Forelimb muscle (tissue), 1 donor: ENCODE measurements around the gene ZBED2. TPM values are rescaled to one million over a fixed set of nuclear protein-coding genes. Genes with fewer than 3 reads are reported as not detected.
"Not testable (repeated sequence)": the region's sequence is repeated elsewhere in the genome, so short reads cannot be mapped to it uniquely, and the experiment has no call there.

Experiments
- DNase-seq: peaks from one replicate; pipeline ENCODE4 v3.0.0-alpha.2; 2013; ENCODE audit warnings: low read depth
- polyA plus RNA-seq: library from polyadenylated mRNA; unstranded; fragments of 120-200 nt; gene quantifications from one replicate; pipeline ENCODE4 v1.2.1, GENCODE V29; 2013; ENCODE audit not compliant: insufficient read length

The ZBED2 gene
- polyA plus RNA-seq, 1 donor, result not detected

DNA sequence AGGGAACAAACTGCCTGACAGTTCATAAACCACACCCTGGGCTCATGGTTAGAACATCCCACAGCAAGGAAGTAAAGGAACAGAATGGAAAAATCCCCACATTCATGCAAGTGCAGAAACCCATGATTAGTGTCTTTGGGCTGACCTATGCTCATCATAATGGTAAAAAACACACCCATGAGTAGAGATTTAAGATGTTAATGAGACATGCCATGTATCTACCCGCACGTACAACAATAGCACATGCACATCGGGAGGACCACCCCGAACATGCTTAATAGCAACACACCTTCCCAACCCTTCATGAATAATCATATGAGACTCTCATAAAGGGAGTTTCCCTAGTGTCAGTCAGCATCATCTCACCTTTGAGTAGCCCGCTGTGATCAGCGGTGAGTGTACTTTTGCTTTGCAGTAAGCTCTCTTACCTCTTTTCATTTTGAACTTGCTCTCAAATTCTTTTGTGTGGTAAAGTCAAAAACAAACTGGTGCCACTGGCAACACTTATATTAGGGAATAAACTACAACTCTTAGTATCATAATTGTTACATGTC, 23.2 kb downstream of the ZBED2 start:
- DNase-seq, result no peak

DNA sequence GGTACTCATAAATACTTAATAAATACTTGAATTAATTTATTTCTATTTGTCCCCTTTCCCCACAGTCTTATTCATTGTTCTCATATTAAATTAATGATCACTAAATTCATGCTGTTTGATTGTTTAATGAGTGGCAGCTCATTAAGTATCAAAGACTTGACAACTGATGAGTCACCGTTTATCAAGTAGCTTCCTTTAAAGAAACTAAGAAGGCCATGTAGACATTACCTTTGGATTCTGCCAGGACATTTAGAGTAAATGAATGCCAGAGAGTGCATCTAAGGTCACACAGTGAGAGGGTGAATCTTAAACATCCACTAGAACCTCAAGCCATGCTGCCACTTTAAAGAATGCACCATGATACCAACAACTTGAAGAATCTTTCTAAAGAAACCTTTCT, 23.9 kb downstream of the ZBED2 start:
- DNase-seq, result no peak

DNA sequence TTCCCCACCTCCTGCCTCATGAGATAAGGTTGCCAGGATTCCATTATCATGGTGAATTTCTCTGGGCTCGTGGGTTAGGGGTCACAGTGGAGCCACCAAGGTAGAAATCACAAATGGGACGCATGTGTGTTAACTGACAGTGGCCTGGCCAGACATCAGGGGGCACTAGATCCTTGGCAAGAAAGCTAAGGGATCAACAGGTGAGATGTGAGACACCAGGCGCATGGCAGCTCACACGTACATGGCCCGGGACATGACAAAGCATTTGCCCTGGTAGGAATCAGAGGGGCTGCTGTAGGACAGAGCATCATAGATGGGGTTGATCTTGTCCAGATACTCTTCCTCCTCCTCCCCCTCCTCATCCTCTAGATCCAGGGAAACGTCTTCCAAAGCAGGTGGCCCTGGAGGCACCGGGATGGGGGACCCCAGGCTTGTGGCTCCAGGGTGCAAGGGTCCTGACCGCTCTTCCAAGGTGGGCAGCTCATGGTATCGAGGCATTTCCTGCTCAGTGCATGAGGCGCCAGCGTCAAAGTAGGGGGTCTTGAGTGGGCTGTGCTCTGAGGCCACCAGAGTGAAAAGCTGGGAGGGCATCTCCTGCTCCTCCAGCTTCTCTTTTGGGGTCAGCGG, 24.6 kb downstream of the ZBED2 start:
- no peak for DNase-seq

DNA sequence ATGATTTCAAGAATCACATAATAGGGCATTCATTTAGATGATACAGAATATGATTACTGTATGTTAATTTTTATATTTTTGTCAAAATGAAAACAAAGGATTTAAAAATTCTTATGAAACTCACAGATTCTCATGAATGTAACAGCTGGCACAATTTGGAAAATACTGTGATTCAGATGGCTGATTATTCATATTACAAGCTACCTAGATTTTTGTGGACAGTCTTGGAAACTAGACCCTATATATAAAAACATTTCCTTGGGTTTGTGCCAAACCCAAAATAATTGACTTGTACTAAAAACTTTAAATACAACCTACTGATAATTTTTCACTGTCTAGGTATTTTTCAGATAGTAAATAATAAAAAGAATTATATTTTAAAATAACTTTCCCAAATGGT, 26.2 kb downstream of the ZBED2 start:
- no peak for DNase-seq

DNA sequence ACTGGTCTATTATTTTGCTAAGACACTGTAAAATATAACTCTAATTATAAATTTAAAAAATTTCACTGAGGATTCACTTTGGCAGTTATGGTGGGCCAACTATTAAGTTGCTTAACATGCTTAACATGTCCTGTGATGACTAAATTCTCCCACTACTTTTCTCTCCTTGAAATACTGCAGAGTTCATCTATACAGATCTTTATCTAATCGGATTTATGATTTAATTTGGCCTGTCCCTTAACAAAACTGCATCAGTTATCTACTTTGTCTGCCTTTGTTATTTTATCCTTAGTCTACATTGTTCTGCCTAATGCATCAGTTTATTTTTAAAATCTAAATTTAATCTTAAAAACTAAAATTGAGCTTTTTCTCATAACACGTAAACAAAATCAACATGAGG, 26.8 kb downstream of the ZBED2 start:
- no peak for DNase-seq

DNA sequence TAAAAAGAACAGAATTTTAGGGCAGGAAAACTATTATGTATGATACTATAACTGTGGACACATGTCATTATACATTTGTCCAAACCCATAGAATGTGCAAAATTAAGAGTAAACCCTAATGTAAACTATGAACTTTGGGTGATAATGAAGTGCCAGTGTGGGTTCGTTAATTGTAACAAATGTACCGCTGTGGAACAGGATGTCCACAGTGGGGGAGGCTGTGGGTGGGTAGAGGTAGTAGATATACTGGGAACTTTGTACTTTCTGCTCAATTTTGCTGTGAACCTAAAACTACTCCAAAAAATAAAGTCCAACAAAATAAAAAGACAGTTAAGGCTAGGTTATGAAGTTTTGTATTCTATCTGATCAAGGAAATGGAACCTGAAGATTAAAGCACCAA, 28.3 kb downstream of the ZBED2 start:
- no peak for DNase-seq

DNA sequence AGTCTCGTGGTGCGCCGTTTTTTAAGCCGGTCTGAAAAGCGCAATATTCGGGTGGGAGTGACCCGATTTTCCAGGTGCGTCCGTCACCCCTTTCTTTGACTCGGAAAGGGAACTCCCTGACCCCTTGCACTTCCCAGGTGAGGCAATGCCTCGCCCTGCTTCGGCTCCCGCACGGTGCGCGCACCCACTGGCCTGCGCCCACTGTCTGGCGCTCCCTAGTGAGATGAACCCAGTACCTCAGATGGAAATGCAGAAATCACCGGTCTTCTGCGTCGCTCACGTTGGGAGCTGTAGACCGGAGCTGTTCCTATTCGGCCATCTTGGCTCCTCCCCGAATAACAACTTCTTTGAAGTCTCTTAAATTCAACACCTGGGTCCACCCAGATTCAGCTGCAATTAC, 33.2 kb downstream of the ZBED2 start:
- not testable (repeated sequence) for DNase-seq

DNA sequence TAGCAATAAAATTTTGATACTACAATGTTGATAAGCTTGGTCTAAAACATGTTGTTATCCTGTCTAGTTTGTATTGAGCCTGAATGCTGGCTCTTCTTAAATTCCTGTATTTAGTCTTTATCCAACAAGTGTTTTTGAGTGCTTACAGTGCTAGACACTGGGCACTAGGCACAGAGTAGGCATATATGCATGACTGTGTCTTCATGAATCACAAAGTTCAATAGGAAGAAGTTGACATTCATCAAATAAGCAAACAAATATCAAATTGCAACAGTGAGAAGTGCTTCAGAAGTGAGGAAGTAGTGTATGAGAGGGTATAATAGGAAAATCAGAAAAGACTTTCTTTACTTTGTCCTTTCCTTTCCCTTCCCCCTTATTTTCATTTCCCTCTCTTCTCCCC, 46.4 kb downstream of the ZBED2 start:
- DNase-seq, result no peak

DNA sequence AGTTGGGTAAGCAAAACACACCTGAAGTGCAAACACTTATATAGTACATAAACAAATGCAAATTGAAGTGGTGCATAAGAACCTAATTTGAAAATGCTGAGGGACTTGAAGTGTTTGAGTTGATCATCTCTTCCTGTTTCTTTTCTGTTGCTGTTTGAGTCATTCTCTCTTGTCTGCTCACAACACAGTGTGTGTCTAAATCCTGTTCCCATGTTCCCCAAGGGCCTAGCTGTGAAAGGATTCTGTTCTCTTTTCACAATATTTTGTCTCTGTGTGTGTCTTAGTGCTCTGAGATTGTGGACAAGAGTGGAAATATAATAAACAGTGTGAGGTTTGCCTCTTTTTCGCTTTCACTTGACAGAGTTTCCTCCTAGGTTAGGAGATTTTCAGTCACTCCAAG, 47.1 kb downstream of the ZBED2 start:
- DNase-seq, result no peak

DNA sequence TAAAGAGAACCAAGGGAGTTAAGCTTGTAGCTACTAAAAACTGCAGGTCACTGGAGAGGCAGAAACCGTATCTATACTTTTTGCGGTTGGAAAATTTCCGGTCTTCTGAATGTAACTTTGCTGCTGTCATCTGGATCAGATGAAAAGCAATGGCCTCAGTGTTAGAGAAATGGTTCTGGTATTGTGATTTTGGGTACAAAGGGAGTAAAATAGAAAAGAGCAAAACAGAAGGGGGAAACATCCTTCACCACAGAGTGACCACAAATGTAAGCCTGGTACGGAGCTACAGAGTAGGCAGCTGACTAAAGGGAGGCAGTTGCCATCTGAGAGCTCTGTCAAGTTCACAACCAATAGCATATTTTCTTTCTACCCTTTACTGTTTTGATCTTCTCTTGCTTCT, 47.5 kb downstream of the ZBED2 start:
- no peak for DNase-seq

DNA sequence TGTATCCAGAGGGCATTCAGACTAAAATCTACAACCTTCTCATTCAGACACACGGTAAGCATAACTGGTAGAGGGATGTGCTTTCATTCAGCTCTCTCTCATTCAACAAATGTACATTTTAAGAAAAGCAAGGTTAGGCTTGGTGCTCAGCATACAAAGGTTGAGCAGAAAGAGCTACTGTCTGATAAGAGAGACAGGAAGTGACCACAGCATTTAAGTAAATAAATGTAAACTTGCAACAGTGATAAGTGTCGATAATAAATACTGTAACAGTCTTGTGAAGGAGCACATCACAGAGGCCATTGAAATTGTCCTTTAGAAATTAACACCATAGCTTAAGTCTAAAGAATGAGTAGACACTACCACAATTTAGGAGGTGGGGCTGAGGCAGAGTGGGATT, 49.8 kb downstream of the ZBED2 start:
- no peak for DNase-seq

Other genes with a start within 250 kb of the ZBED2 start
- 0.33 TPM for gene CD96, start 53.1 kb downstream of the ZBED2 start, polyA plus RNA-seq
- gene PLCXD2, start 79.3 kb upstream of the ZBED2 start, polyA plus RNA-seq, result 0.72 TPM